Endothelial cell (in vitro differentiated cells): ENCODE measurements around the gene CTSC. TPM values are rescaled to one million over a fixed set of nuclear protein-coding genes. Genes with fewer than 3 reads are reported as not detected.

Experiments
- DNase-seq: peaks from one replicate; pipeline ENCODE4 v3.0.0; 2021; ENCODE audit warnings: low spot score
- H3K27ac Mint-ChIP-seq: one replicate; pipeline ENCODE4 v1.8.0; 2021; ENCODE audit warnings: mixed read lengths, inconsistent platforms; ENCODE audit not compliant: unreplicated experiment
- H3K27me3 Mint-ChIP-seq: one replicate; pipeline ENCODE4 v1.8.0; 2021; ENCODE audit warnings: mild to moderate bottlenecking, moderate library complexity, mixed read lengths, inconsistent platforms; ENCODE audit not compliant: unreplicated experiment
- H3K36me3 Mint-ChIP-seq: one replicate; pipeline ENCODE4 v1.8.0; 2021; ENCODE audit warnings: mild to moderate bottlenecking, low read depth, mixed read lengths, inconsistent platforms; ENCODE audit not compliant: unreplicated experiment
- H3K4me1 Mint-ChIP-seq: one replicate; pipeline ENCODE4 v1.8.0; 2021; ENCODE audit warnings: mild to moderate bottlenecking, mixed read lengths, inconsistent platforms; ENCODE audit not compliant: unreplicated experiment
- H3K4me3 Mint-ChIP-seq: one replicate; pipeline ENCODE4 v1.8.0; 2021; ENCODE audit warnings: mild to moderate bottlenecking, mixed read lengths, inconsistent platforms; ENCODE audit not compliant: unreplicated experiment
- H3K9me3 Mint-ChIP-seq: one replicate; pipeline ENCODE4 v1.8.0; 2021; ENCODE audit warnings: mixed read lengths, inconsistent platforms; ENCODE audit not compliant: unreplicated experiment
- CTCF ChIP-seq: fragments of 200-600 bp; sonication (generic); IDR thresholded peaks from one replicate; pipeline ENCODE4 v1.5.0; 2021; ENCODE audit warnings: antibody characterized with exemption; ENCODE audit not compliant: unreplicated experiment
- total RNA-seq: library from RNA; stranded (reverse); fragmentation: NEBNext Ultra II Directional; extraction: Animal tissue kit (Norgen Biotek cat#: 25700); gene quantifications from one replicate; pipeline ENCODE4 v1.2.1, GENCODE V29; 2021; ENCODE audit not compliant: unreplicated experiment

Gene CTSC
- total RNA-seq, 1 donor from 2014 or later, result 162 TPM

- Mint-ChIP-seq H3K4me1 (peaks cover 2% of the 10 kb centered on the region), H3K36me3 (peaks cover 53% of the 10 kb centered on the region)
- no peak for DNase-seq
These were observed 30.8 kb downstream of the CTSC start for GRCh38 chr11:88306785-88307184.

GRCh38 chr11:88305430-88305829 is 32.1 kb downstream of the CTSC start:
- no peak for TF ChIP-seq CTCF
- DNase-seq, result no peak
- Mint-ChIP-seq H3K9me3 (no peaks in the 10 kb centered on the region), H3K4me1 (peaks cover 2% of the 10 kb centered on the region), H3K4me3 (no peak overlapping the region), H3K27ac (no peak overlapping the region), H3K27me3 (no peaks in the 10 kb centered on the region), H3K36me3 (peaks cover 58% of the 10 kb centered on the region)

More at GRCh38 chr11:88306785-88307184, 30.8 kb downstream of the CTSC start:
- no peak overlapping the region for H3K27ac Mint-ChIP-seq
- H3K27me3 Mint-ChIP-seq, result no peaks in the 10 kb centered on the region
- no peaks in the 10 kb centered on the region for H3K9me3 Mint-ChIP-seq
- no peak overlapping the region for H3K4me3 Mint-ChIP-seq
- TF ChIP-seq CTCF, result no peak

GRCh38 chr11:88304352-88304751 is 33.2 kb downstream of the CTSC start:
- H3K4me3 Mint-ChIP-seq, result no peak overlapping the region
- no peak for TF ChIP-seq CTCF
- no peaks in the 10 kb centered on the region for H3K27me3 Mint-ChIP-seq
- no peak for DNase-seq
- peaks cover 2% of the 10 kb centered on the region for H3K4me1 Mint-ChIP-seq
- peaks cover 58% of the 10 kb centered on the region for H3K36me3 Mint-ChIP-seq
- H3K9me3 Mint-ChIP-seq, result no peaks in the 10 kb centered on the region
- H3K27ac Mint-ChIP-seq, result no peak overlapping the region

GRCh38 chr11:88303037-88303436 is 34.5 kb downstream of the CTSC start:
- Mint-ChIP-seq H3K36me3 (peaks cover 51% of the 10 kb centered on the region), H3K4me1 (no peaks in the 10 kb centered on the region), H3K27ac (no peak overlapping the region), H3K4me3 (no peak overlapping the region), H3K9me3 (no peaks in the 10 kb centered on the region), H3K27me3 (no peaks in the 10 kb centered on the region)
- TF ChIP-seq CTCF, result no peak
- no peak for DNase-seq

- Mint-ChIP-seq H3K36me3 (peaks cover 39% of the 10 kb centered on the region), H3K4me1 (no peaks in the 10 kb centered on the region), H3K4me3 (no peak overlapping the region), H3K27ac (no peak overlapping the region), H3K9me3 (no peaks in the 10 kb centered on the region), H3K27me3 (no peaks in the 10 kb centered on the region)
- DNase-seq, result no peak
- no peak for TF ChIP-seq CTCF
These were observed 35.9 kb downstream of the CTSC start for GRCh38 chr11:88301488-88302140.
